HG02973 (cell line): ENCODE results near the gene FBXO9.
A peak's percentile ranks its signal among the peaks of the same experiment; 100 is the strongest.

ENCODE experiments used
- ATAC-seq: cut with Tn5 transposase; IDR thresholded peaks from one replicate; pipeline ENCODE4 v1.9.1; 2021; ENCODE audit warnings: moderate library complexity; ENCODE audit not compliant: unreplicated experiment

The FBXO9 gene

GRCh38 chr6:53065266-53066076, at the start of gene FBXO9:
TSS of gene FBXO9 (plus strand) at chr6:53065404. CDS start at chr6:53065790, 386 bp downstream.
- peak; percentile 45 for ATAC-seq

DNA sequence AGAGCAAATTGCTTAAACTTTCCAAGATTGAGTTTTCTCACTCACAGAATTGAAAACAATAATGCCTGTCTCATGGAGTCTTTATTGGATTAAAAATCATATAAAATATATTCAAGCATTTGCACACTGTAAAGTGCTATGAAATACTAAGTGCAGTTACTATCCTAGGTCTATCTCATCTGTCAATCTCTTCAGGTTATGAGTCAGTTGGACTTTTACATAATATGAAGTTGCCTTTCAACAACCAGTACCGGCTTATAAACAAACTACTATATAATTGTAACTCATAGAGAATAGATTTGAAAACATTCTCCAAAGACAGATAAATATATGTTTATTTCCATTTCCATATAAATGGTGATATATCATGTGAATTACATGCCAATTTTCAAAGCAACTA, 49.7 kb upstream of the FBXO9 start:
- no peak for ATAC-seq

- no peak for ATAC-seq
These were observed 46.8 kb upstream of the FBXO9 start for GRCh38 chr6:53018446-53018845.

DNA sequence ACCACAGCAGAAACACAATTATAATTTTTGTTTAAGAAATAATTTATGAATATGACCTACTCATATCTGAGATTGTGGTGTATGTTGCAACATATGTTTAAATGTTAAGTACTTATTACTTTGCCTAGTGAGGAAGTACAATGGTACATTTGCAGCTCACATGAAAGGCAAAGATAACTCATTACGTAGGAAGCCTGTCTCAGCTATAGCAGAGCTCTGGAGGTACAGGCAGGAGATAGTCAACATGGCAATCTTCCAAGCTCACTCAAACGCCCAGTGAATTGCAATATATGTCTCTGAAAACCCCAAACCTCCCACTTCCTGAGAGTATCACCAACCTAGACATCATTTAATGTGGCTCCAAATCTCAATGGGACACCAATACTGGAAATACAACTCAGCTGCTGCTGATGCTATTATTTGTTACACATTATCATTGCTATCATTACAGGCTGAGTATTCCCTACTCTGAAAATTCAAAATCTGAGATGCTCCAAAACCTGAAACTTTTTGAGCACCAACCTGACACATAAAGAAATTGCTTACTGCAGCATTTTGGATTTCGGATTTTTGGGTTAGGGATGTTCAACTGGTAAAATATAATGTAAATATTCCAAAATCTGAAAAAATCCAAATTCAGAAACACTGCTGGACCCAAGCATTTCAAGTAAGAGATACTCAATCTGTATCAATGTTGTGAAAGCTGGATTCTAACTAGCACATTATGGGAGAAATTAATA, 45.0 kb upstream of the FBXO9 start:
- no peak for ATAC-seq

- no peak for ATAC-seq
These were observed 41.9 kb upstream of the FBXO9 start for GRCh38 chr6:53023323-53023722.

DNA sequence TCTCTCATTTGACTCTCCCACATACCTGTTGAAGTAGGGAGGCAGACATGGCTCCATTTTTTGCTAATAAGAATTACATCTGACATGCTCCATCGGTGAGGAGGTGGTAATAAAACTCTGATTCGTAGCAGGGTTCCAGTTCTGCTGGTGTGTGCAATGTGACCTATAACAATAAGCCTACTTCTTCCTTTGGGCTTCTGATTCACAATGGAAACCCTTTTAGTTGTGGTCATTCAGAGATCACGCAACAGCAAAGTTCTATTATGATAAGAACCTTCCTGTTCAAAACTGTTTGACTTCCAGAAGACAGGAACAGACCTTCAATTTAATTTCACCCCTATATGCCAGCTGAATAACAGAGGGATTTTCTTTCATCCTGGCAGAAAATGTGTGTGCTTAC, 38.7 kb upstream of the FBXO9 start:
- ATAC-seq, result no peak

GRCh38 chr6:53027131-53027718, 38.0 kb upstream of the FBXO9 start:
- no peak for ATAC-seq

DNA sequence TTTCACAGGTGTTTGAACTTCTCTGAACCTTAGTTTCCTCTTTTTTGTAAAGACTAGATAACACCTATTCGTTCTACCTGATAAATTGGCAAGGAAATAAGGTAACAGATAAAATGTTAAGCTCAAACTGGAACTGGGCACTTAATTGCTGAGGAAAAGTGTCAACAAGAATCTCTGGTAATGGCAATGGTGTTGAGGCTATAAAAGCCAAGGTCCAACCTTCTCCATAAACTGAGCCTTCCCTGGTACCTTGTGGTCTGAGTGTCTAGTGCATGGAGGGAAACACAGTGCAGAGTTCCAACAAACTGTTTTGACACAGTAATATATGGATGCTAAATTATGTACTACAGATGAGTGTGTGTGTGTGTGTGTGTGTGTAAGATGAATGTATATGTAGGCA, 36.7 kb upstream of the FBXO9 start:
- no peak for ATAC-seq

DNA sequence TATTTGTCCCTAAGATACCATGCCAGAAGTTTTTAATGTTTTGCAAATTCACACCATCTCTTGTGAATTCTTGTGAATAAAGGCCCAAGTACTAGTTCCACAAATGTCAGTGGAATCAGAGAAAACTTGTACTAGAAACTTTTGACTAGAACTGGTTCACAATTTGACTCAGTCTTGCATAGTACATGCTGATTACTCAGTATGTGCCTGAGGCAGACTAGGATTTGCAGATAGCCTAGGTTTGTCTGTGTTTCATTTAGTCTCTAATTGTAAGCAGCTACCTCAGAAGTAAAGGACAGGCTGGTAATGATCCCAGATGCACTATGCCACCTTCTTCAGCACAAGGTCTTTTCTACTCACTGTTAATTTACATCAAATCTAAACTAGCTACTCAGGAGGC, 35.9 kb upstream of the FBXO9 start:
- ATAC-seq, result no peak

GRCh38 chr6:53029761-53030160, 35.4 kb upstream of the FBXO9 start:
- no peak for ATAC-seq

GRCh38 chr6:53031281-53031680, 33.9 kb upstream of the FBXO9 start:
- ATAC-seq, result no peak

DNA sequence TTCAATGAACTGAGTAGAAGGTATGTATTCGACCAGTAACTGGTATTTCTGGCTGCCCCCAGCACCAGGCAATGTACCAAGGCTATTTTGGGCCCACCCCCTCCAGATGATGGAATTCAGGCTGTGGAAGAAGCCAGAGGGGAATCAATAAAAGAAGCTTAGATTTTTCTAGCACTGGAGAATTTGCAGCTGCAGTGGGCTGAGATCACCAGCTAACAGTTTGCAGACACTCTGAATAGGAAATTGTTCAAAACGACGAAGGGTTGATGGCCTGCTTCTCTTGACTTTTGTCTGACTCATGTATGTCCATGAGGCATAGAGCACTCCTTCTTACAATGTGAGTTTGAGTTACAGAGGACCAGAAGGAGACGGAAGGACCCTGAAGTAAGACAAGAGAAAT, 32.4 kb upstream of the FBXO9 start:
- no peak for ATAC-seq

GRCh38 chr6:53033764-53034163, 31.4 kb upstream of the FBXO9 start:
- no peak for ATAC-seq

- ATAC-seq, result no peak
These were observed 29.5 kb upstream of the FBXO9 start for GRCh38 chr6:53035549-53036213.

DNA sequence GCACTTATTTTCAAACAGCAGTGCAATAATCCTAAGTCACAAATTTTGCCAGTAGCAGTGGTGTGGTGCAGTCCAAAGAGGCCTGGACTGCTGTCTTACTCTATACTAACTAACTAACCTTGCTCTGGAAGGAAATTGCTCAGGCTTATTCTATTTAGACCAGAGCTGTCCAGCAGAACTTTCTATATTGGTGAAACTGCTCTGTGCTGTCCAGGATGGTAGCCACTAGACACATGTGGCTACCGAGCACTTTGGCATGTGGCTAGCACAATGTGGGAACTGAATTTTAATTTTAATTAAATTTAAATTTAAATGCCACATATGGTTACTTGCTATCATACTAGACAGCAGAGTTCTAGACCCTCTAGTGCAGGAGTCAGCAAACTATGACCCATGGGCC, 27.1 kb upstream of the FBXO9 start:
- no peak for ATAC-seq

GRCh38 chr6:53038596-53038995, 26.6 kb upstream of the FBXO9 start:
- no peak for ATAC-seq

GRCh38 chr6:53041356-53041755, 23.8 kb upstream of the FBXO9 start:
- ATAC-seq, result no peak

GRCh38 chr6:53042112-53042511, 23.1 kb upstream of the FBXO9 start:
- ATAC-seq, result no peak

DNA sequence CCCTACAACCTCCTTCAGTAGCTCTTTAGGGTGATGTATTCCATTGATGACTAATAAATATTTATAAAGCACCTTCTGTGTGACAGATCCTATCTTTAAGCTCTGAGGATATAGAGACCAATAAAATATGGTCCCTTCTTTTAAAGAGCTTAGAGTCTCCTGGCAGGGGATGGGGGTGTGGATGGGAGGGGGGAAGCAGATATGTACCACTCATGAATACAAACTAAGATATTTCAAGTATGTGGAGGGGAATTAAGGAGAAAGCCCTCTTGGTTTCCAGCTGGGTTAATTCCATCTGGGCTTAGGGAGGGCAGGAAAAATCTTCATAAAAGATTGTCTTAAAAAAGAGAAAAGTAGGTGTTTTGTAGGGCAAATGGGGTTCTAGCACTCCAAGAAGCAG, 21.6 kb upstream of the FBXO9 start:
- no peak for ATAC-seq

DNA sequence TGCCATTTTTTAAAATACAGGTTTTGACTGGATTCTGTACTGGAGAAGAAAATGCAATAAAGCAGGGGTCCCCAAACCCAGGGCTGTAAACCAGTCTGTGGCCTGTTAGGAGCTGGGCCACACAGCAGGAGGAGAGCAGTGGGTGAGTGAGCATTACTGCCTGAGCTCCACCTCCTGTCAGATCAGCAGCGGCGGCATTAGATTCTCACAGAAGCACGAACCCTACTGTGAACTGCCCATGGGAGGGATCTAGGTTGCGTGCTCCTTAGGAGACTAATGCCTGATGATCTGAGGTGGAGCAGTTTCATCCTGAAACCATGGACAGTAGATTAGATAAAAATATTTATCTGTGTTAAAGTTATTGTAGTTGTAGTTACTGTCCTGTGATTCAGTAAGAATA, 21.1 kb upstream of the FBXO9 start:
- no peak for ATAC-seq

DNA sequence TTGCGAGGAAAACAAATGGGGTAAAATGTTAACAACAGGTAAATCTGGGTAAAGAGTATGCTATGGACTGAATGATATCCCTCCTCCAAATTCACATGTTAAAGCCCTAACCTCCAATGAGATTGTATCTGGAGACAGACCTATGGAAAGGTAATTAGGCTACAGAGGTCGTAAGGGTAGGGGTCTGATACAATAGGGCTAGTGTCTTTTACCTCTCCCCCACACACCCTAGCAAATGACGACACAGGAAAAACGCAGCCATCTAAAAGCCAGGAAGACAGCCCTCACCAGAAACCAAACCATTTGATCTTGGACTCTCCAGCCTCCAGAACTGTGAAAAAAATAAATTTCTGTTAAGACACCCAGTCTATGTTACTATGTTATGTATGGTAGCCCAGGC, 20.6 kb upstream of the FBXO9 start:
- no peak for ATAC-seq
